Measurements from ENCODE around the gene MYRF.

DNA sequence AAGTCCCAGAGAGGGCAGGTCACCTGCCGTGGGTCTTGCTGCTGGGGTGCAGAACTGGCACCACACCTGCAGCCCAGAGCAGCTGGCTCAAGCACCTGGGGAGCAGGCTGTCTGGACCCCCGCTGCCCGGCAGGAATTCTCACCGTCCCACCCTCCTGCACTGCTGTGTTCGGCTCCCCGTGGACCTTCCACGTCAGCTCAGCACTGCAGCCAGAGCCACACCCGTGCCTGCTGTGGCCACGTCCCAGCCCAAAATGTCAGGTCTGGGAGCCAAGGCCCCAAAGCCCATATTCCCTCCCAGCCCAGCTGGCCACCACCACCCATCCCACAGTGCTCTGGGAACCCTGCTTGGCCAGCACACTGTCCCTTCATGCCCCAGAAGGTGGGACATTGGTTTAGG is 28.0 kb upstream of the MYRF start:
- TF ChIP-seq EP300 (IDR thresholded peaks at IDR 0.05; ENCODE audit: borderline replicate concordance) (no peak), EGR1 (IDR thresholded peaks at IDR 0.05) (no peak), TAF1 (IDR thresholded peaks at IDR 0.05; ENCODE audit: low read depth) (no peak), TCF12 (IDR thresholded peaks at IDR 0.05; ENCODE audit: low read depth) (no peak), FOXM1 (IDR thresholded peaks at IDR 0.05; ENCODE audit: borderline replicate concordance, low read depth) (no peak), TEAD4 (IDR thresholded peaks at IDR 0.05) (no peak)
- TF ChIP-seq, protein P1, sequence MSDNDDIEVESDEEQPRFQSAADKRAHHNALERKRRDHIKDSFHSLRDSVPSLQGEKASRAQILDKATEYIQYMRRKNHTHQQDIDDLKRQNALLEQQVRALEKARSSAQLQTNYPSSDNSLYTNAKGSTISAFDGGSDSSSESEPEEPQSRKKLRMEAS (IDR thresholded peaks at IDR 0.05) = no peak
- TF ChIP-seq, protein P2, sequence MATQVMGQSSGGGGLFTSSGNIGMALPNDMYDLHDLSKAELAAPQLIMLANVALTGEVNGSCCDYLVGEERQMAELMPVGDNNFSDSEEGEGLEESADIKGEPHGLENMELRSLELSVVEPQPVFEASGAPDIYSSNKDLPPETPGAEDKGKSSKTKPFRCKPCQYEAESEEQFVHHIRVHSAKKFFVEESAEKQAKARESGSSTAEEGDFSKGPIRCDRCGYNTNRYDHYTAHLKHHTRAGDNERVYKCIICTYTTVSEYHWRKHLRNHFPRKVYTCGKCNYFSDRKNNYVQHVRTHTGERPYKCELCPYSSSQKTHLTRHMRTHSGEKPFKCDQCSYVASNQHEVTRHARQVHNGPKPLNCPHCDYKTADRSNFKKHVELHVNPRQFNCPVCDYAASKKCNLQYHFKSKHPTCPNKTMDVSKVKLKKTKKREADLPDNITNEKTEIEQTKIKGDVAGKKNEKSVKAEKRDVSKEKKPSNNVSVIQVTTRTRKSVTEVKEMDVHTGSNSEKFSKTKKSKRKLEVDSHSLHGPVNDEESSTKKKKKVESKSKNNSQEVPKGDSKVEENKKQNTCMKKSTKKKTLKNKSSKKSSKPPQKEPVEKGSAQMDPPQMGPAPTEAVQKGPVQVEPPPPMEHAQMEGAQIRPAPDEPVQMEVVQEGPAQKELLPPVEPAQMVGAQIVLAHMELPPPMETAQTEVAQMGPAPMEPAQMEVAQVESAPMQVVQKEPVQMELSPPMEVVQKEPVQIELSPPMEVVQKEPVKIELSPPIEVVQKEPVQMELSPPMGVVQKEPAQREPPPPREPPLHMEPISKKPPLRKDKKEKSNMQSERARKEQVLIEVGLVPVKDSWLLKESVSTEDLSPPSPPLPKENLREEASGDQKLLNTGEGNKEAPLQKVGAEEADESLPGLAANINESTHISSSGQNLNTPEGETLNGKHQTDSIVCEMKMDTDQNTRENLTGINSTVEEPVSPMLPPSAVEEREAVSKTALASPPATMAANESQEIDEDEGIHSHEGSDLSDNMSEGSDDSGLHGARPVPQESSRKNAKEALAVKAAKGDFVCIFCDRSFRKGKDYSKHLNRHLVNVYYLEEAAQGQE (IDR thresholded peaks at IDR 0.05; ENCODE audit: low read depth) = no peak
